WTC11 (cell line): ENCODE results near the gene PRPSAP2. TPM values are rescaled to one million over a fixed set of nuclear protein-coding genes. Genes with fewer than 3 reads are reported as not detected.

ENCODE experiments used
- ATAC-seq: fragments of 200-7000 bp; cut with Tn5 transposase; 2 replicates; pipeline ENCODE4 v1.10.0; 2021; ENCODE audit warnings: mild to moderate bottlenecking, moderate library complexity
- CTCF ChIA-PET: fragments of 300-600 bp; sonication (Branson Sonifier 250); formaldehyde crosslinking; loops from one replicate; lab custom pipeline; 2021; ENCODE audit warnings: antibody characterized with exemption; lab: Charles Lee
- POLR2A ChIA-PET: fragments of 350-600 bp; sonication (Branson Sonifier 250); formaldehyde crosslinking; loops from one replicate; lab custom pipeline; 2021; ENCODE audit warnings: antibody characterized with exemption; lab: Charles Lee
- DNase-seq: peaks from one replicate; pipeline ENCODE4 v3.0.0; 2021; ENCODE audit warnings: low spot score
- H3K27ac Mint-ChIP-seq: 2 replicates; pipeline ENCODE4 v1.8.0; 2021; ENCODE audit warnings: mixed read lengths
- H3K27me3 Mint-ChIP-seq: 2 replicates; pipeline ENCODE4 v1.8.0; 2021; ENCODE audit warnings: low read depth, mild to moderate bottlenecking, moderate library complexity, mixed read lengths
- H3K36me3 Mint-ChIP-seq: 2 replicates; pipeline ENCODE4 v1.8.0; 2021; ENCODE audit warnings: mixed read lengths
- H3K4me1 Mint-ChIP-seq: 2 replicates; pipeline ENCODE4 v1.8.0; 2022; ENCODE audit warnings: mixed read lengths
- H3K4me3 Mint-ChIP-seq: 2 replicates; pipeline ENCODE4 v1.8.0; 2021; ENCODE audit warnings: mild to moderate bottlenecking, moderate library complexity, mixed read lengths
- H3K9me3 Mint-ChIP-seq: 2 replicates; pipeline ENCODE4 v1.8.0; 2021; ENCODE audit warnings: mixed read lengths
- AFF4 ChIP-seq: sonication (generic); formaldehyde crosslinking; IDR thresholded peaks from 2 replicates; pipeline ENCODE4 v1.8.1; 2023; ENCODE audit warnings: mild to moderate bottlenecking, missing genetic modification reagents, borderline replicate concordance
- AR ChIP-seq: fragments of 250-450 bp; sonication (Bioruptor Pico); IDR thresholded peaks from 2 replicates; pipeline ENCODE4 v1.9.0; 2021; ENCODE audit warnings: mild to moderate bottlenecking
- ATF1 ChIP-seq: sonication (generic); formaldehyde crosslinking; IDR thresholded peaks from 2 replicates; pipeline ENCODE4 v1.8.1; 2023; ENCODE audit warnings: mild to moderate bottlenecking, moderate library complexity, missing genetic modification reagents
- ATF3 ChIP-seq: sonication (generic); formaldehyde crosslinking; conservative IDR thresholded peaks from 2 replicates; pipeline ENCODE4 v1.8.1; 2022; ENCODE audit warnings: mild to moderate bottlenecking, missing genetic modification reagents
- E2F1 ChIP-seq: sonication (generic); formaldehyde crosslinking; IDR thresholded peaks from 2 replicates; pipeline ENCODE4 v1.8.0; 2022; ENCODE audit warnings: mild to moderate bottlenecking, missing genetic modification reagents
- GTF2I ChIP-seq: fragments of 250-450 bp; sonication (Bioruptor Pico); conservative IDR thresholded peaks from 2 replicates; pipeline ENCODE4 v1.4.0; 2021; ENCODE audit warnings: mild to moderate bottlenecking
- JUN ChIP-seq: sonication (generic); formaldehyde crosslinking; IDR thresholded peaks from 2 replicates; pipeline ENCODE4 v1.8.0; 2023; ENCODE audit warnings: mild to moderate bottlenecking, missing genetic modification reagents
- NFE2L1 ChIP-seq: sonication (generic); formaldehyde crosslinking; IDR thresholded peaks from 2 replicates; pipeline ENCODE4 v1.8.1; 2023; ENCODE audit warnings: missing genetic modification reagents
- OVOL2 ChIP-seq: fragments of 250-450 bp; sonication (Bioruptor Pico); IDR thresholded peaks from 2 replicates; pipeline ENCODE4 v1.9.0; 2021; ENCODE audit warnings: mild to moderate bottlenecking, borderline replicate concordance
- SMAD3 ChIP-seq: sonication (generic); formaldehyde crosslinking; IDR thresholded peaks from 2 replicates; pipeline ENCODE4 v1.8.0; 2022; ENCODE audit warnings: missing genetic modification reagents, mild to moderate bottlenecking, borderline replicate concordance
- STAT6 ChIP-seq: sonication (generic); formaldehyde crosslinking; conservative IDR thresholded peaks from 2 replicates; pipeline ENCODE4 v1.8.1; 2023; ENCODE audit warnings: mild to moderate bottlenecking, low read depth, missing genetic modification reagents, moderate library complexity
- TEAD4 ChIP-seq: sonication (generic); formaldehyde crosslinking; IDR thresholded peaks from 2 replicates; pipeline ENCODE4 v1.8.0; 2022; ENCODE audit warnings: mild to moderate bottlenecking, missing genetic modification reagents
- TP53 ChIP-seq: sonication (generic); formaldehyde crosslinking; IDR thresholded peaks from 2 replicates; pipeline ENCODE4 v1.8.1; 2023; ENCODE audit warnings: mild to moderate bottlenecking, missing genetic modification reagents
- ZBTB21 ChIP-seq: sonication (generic); formaldehyde crosslinking; IDR thresholded peaks from 2 replicates; pipeline ENCODE4 v1.8.1; 2023; ENCODE audit warnings: mild to moderate bottlenecking, missing genetic modification reagents, borderline replicate concordance
- ZNF121 ChIP-seq: sonication (generic); formaldehyde crosslinking; IDR thresholded peaks from 2 replicates; pipeline ENCODE4 v1.8.0; 2023; ENCODE audit warnings: missing genetic modification reagents
- ZNF138 ChIP-seq: sonication (generic); formaldehyde crosslinking; conservative IDR thresholded peaks from 2 replicates; pipeline ENCODE4 v1.8.1; 2022; ENCODE audit warnings: mild to moderate bottlenecking, moderate library complexity, missing genetic modification reagents
- ZNF423 ChIP-seq: fragments of 250-450 bp; sonication (Bioruptor Pico); IDR thresholded peaks from 2 replicates; pipeline ENCODE4 v2.1.2; 2022; ENCODE audit warnings: mild to moderate bottlenecking, moderate library complexity
- ZNF671 ChIP-seq: fragments of 250-450 bp; sonication (Bioruptor Pico); IDR thresholded peaks from 2 replicates; pipeline ENCODE4 v1.8.0; 2021; ENCODE audit warnings: mild to moderate bottlenecking
- total RNA-seq: library from RNA; stranded (reverse); gene quantifications from 3 replicates; pipeline ENCODE4 v1.2.3, GENCODE V29; 2021

Gene PRPSAP2
- total RNA-seq, 1 experiment from 2014 or later = 50.9 TPM

- TF ChIP-seq AR (CRISPR knock-in tag) = no peak
- no peak for TF ChIP-seq STAT6 (CRISPR knock-in tag)
- no peak for TF ChIP-seq TP53 (CRISPR knock-in tag)
- no peak for TF ChIP-seq GTF2I (CRISPR knock-in tag)
- no peak for TF ChIP-seq ZNF423 (CRISPR knock-in tag)
- TF ChIP-seq NFE2L1 (CRISPR knock-in tag) = no peak
- no peak for TF ChIP-seq TEAD4 (CRISPR knock-in tag)
- no peak for TF ChIP-seq ZBTB21
- TF ChIP-seq, all 79 proteins: peak for 0
Observed at GRCh38 chr17:18932360-18933055, 74.6 kb downstream of the PRPSAP2 start (continued).

- H3K36me3 Mint-ChIP-seq = peaks cover 27% of the 10 kb centered on the region
- H3K9me3 Mint-ChIP-seq = no peaks in the 10 kb centered on the region
- ChIA-PET CTCF (interaction anchor here (0.7 kb wide), 1 partner anchor 19 kb away, joined by 3 read pairs; the partner anchor contains the start of gene SLC5A10), POLR2A (no interaction called here)
- no peak for ATAC-seq
- no peaks in the 10 kb centered on the region for H3K4me1 Mint-ChIP-seq
- peak overlapping the region; percentile 30; the same call in 1 of the 2 replicates for H3K27ac Mint-ChIP-seq
- H3K4me3 Mint-ChIP-seq = no peak overlapping the region
- TF ChIP-seq OVOL2 (no peak), ZNF121 (CRISPR knock-in tag) (peak; percentile 77; the same call in 1 of the 2 replicates)
- TF ChIP-seq, all 79 proteins: peak for 1
- no peak for DNase-seq
- no peaks in the 10 kb centered on the region for H3K27me3 Mint-ChIP-seq
Observed at GRCh38 chr17:18933102-18934058, 75.4 kb downstream of the PRPSAP2 start.

GRCh38 chr17:18937981-18938691 lies 80.2 kb downstream of the PRPSAP2 start:
- no peak overlapping the region for H3K4me3 Mint-ChIP-seq
- no peak for DNase-seq
- ChIA-PET CTCF (interaction anchor here (1.1 to 1.9 kb wide), 2 partner anchors 14 to 23 kb away, joined by 3 to 5 read pairs; partner anchors contain the start of gene SLC5A10), POLR2A (interaction anchor here (1.0 kb wide), 1 partner anchor 63 kb away, joined by 3 read pairs; no protein-coding TSS in a partner anchor)
- no peaks in the 10 kb centered on the region for H3K27me3 Mint-ChIP-seq
- no peaks in the 10 kb centered on the region for H3K9me3 Mint-ChIP-seq
- no peak for ATAC-seq
- no peak overlapping the region for H3K27ac Mint-ChIP-seq
- no peaks in the 10 kb centered on the region for H3K36me3 Mint-ChIP-seq
- no peaks in the 10 kb centered on the region for H3K4me1 Mint-ChIP-seq
- TF ChIP-seq ZNF671 (no peak), ATF3 (CRISPR knock-in tag) (no peak), AFF4 (CRISPR knock-in tag) (no peak), SMAD3 (no peak), JUN (no peak), ATF1 (no peak), E2F1 (CRISPR knock-in tag) (no peak), ZNF138 (CRISPR knock-in tag) (no peak)
